IMR-90 (cell line): ENCODE results near the gene PPFIA2.

Source experiments
- POLR2A ChIP-seq: IDR thresholded peaks from 2 replicates; pipeline ENCODE4 v1.6.1; 2012; ENCODE audit warnings: mild to moderate bottlenecking, low read depth, low read length
- TF ChIP-seq, protein P1 (sequence below): conservative IDR thresholded peaks from 2 replicates; pipeline ENCODE4 v1.5.1; 2012; ENCODE audit warnings: mild to moderate bottlenecking, low read depth, low read length, improper control_type of control experiment

DNA sequence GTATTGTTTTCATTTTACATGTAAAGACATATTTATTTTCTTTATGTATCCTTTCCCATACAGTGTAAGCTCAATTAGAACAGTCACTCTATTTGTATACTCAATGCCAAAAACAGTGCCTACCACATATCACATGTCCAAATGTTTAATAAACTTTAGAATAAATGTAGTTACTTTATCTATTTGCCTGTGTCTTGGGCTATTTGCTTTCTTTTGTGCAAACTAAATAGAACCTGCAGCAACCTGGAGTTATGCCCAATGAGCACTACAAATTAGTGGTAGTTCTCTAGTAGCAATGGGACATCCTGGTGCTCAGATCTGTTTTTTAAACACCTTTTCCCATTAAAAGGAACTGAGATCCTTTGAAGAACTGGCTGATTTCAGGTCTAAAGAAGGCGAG is 186.7 kb downstream of the PPFIA2 start:
- no peak for TF ChIP-seq POLR2A
- TF ChIP-seq, protein P1, sequence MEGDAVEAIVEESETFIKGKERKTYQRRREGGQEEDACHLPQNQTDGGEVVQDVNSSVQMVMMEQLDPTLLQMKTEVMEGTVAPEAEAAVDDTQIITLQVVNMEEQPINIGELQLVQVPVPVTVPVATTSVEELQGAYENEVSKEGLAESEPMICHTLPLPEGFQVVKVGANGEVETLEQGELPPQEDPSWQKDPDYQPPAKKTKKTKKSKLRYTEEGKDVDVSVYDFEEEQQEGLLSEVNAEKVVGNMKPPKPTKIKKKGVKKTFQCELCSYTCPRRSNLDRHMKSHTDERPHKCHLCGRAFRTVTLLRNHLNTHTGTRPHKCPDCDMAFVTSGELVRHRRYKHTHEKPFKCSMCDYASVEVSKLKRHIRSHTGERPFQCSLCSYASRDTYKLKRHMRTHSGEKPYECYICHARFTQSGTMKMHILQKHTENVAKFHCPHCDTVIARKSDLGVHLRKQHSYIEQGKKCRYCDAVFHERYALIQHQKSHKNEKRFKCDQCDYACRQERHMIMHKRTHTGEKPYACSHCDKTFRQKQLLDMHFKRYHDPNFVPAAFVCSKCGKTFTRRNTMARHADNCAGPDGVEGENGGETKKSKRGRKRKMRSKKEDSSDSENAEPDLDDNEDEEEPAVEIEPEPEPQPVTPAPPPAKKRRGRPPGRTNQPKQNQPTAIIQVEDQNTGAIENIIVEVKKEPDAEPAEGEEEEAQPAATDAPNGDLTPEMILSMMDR = no peak
